Astrocyte (in vitro differentiated cells and primary cell): ENCODE results near the gene INPP4A. TPM values are rescaled to one million over a fixed set of nuclear protein-coding genes. Genes with fewer than 3 reads are reported as not detected.

Experiments
- DNase-seq: peaks from one replicate; pipeline ENCODE4 v3.0.0-alpha.2; 2010; ENCODE audit warnings: low read depth
- FAIRE-seq: peaks from 2 replicates; lab custom pipeline; 2011; peaks lifted over from hg19 to GRCh38; lab: Jason Lieb, UNC
- H2AFZ ChIP-seq: 2 replicates; pipeline ENCODE4 v1.6.0; 2012; ENCODE audit warnings: low read depth, low read length, inconsistent platforms
- H3K27ac ChIP-seq: 2 replicates; pipeline ENCODE4 v1.5.1; 2011; ENCODE audit warnings: low read depth, low read length, inconsistent platforms
- H3K27me3 ChIP-seq: 2 replicates; pipeline ENCODE4 v1.6.0; 2011; ENCODE audit warnings: low read length, inconsistent platforms; ENCODE audit not compliant: insufficient read depth
- H3K36me3 ChIP-seq: 2 replicates; pipeline ENCODE4 v1.5.1; 2011; ENCODE audit warnings: low read length, inconsistent platforms; ENCODE audit not compliant: insufficient read depth
- H3K4me1 ChIP-seq: 2 replicates; pipeline ENCODE4 v1.5.1; 2011; ENCODE audit warnings: low read length, inconsistent platforms; ENCODE audit not compliant: insufficient read depth
- H3K4me2 ChIP-seq: 2 replicates; pipeline ENCODE4 v1.6.0; 2012; ENCODE audit warnings: low read length, inconsistent platforms
- H3K4me3 ChIP-seq: 2 replicates; pipeline ENCODE4 v1.5.1; 2011; ENCODE audit warnings: low read depth, mild to moderate bottlenecking, low read length, inconsistent platforms; ENCODE audit not compliant: insufficient read depth
- H3K79me2 ChIP-seq: 2 replicates; pipeline ENCODE4 v1.6.0; 2012; ENCODE audit warnings: mild to moderate bottlenecking, low read length, inconsistent platforms; ENCODE audit not compliant: insufficient read depth
- H3K9ac ChIP-seq: 2 replicates; pipeline ENCODE4 v1.6.0; 2012; ENCODE audit warnings: mild to moderate bottlenecking, low read length, inconsistent platforms
- H3K9me3 ChIP-seq: 2 replicates; pipeline ENCODE4 v1.5.1; 2012; ENCODE audit warnings: low read depth, mild to moderate bottlenecking, low read length, inconsistent platforms; ENCODE audit not compliant: insufficient read depth
- H4K20me1 ChIP-seq: 2 replicates; pipeline ENCODE4 v1.6.0; 2012; ENCODE audit warnings: low read length, inconsistent platforms; ENCODE audit not compliant: insufficient read depth
- H3K27ac Mint-ChIP-seq: one replicate; pipeline ENCODE4 v1.8.0; 2021; ENCODE audit warnings: mild to moderate bottlenecking, mixed read lengths; ENCODE audit not compliant: unreplicated experiment
- H3K27me3 Mint-ChIP-seq: one replicate; pipeline ENCODE4 v1.8.0; 2021; ENCODE audit warnings: low read depth, mixed read lengths; ENCODE audit not compliant: unreplicated experiment
- H3K36me3 Mint-ChIP-seq: one replicate; pipeline ENCODE4 v1.8.0; 2021; ENCODE audit warnings: low read depth, mixed read lengths; ENCODE audit not compliant: unreplicated experiment
- H3K4me1 Mint-ChIP-seq: one replicate; pipeline ENCODE4 v1.8.0; 2021; ENCODE audit warnings: low read depth, mixed read lengths; ENCODE audit not compliant: unreplicated experiment
- H3K4me3 Mint-ChIP-seq: one replicate; pipeline ENCODE4 v1.8.0; 2021; ENCODE audit warnings: mild to moderate bottlenecking, moderate library complexity, mixed read lengths; ENCODE audit not compliant: unreplicated experiment
- H3K9me3 Mint-ChIP-seq: one replicate; pipeline ENCODE4 v1.8.0; 2021; ENCODE audit warnings: mild to moderate bottlenecking, mixed read lengths; ENCODE audit not compliant: unreplicated experiment
- CTCF ChIP-seq: IDR thresholded peaks from 2 replicates; pipeline ENCODE4 v1.5.1; 2011; ENCODE audit warnings: low read depth, mild to moderate bottlenecking, inconsistent platforms, low read length, moderate library complexity; ENCODE audit not compliant: insufficient read depth
- EZH2 ChIP-seq: IDR thresholded peaks from 2 replicates; pipeline ENCODE4 v1.6.1; 2012; ENCODE audit warnings: mild to moderate bottlenecking, low read length, inconsistent platforms; ENCODE audit not compliant: insufficient read depth
- total RNA-seq: library from RNA; stranded (reverse); gene quantifications from 2 replicates; pipeline ENCODE4 v1.2.1, GENCODE V29; 2021

The INPP4A gene
- total RNA-seq, 1 donor from 2014 or later = 19.4 TPM

DNA sequence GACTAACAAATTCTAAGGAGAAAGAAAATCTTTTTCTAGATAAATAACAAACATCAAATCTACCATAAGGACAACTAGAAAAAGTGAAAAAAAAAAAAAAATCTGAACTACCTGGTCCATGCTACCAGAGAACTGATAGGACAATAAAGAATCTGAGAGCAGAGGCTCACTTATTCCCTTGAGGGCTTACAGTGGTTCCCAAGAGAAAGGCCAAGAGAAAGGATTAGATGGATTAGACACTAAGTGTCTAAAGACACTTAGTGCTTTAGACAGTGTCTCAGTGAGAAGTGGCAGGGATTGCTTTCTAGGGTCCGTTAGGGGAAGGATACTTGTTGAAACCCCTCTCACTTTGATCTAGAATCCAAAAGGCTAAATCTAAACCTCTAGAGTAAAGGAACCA lies 85.5 kb downstream of the INPP4A start:
- peaks cover 3% of the 10 kb centered on the region for H3K36me3 Mint-ChIP-seq
- no peaks in the 10 kb centered on the region for H3K4me1 ChIP-seq
- no peak overlapping the region for H3K9ac ChIP-seq
- H3K36me3 ChIP-seq = no peaks in the 10 kb centered on the region
- no peaks in the 10 kb centered on the region for H3K9me3 Mint-ChIP-seq
- H3K9me3 ChIP-seq = no peaks in the 10 kb centered on the region
- H3K4me3 ChIP-seq = no peak overlapping the region
- H4K20me1 ChIP-seq = no peaks in the 10 kb centered on the region
- no peak overlapping the region for H2AFZ ChIP-seq
- H3K27ac ChIP-seq = no peak overlapping the region
- H3K4me3 Mint-ChIP-seq = no peak overlapping the region
- H3K79me2 ChIP-seq = no peaks in the 10 kb centered on the region
- TF ChIP-seq CTCF = no peak
- no peak for TF ChIP-seq EZH2
- H3K27ac Mint-ChIP-seq = no peak overlapping the region
- no peak overlapping the region for H3K4me2 ChIP-seq
- FAIRE-seq = no peak
- no peaks in the 10 kb centered on the region for H3K27me3 Mint-ChIP-seq
- no peak for DNase-seq
- no peaks in the 10 kb centered on the region for H3K27me3 ChIP-seq
- no peaks in the 10 kb centered on the region for H3K4me1 Mint-ChIP-seq

DNA sequence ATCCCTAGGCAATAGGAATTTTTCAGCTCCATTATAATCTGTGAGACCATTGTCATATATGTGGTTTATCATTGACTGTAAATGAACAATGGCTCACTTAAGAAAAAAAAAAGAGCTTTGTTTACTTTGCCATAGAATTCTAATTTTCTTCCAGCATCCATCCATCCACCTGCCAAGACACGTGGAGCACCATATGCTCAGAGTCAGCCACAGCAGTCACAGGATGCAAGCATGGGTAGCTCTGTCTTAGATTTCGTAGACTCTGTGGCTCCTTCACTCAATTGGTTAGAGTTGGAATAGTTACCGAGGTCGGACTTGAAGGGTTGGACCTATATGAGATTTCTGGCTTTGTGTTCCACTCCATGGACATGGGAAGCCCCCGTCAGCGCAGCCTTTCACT lies 88.1 kb downstream of the INPP4A start:
- H3K79me2 ChIP-seq = no peaks in the 10 kb centered on the region
- Mint-ChIP-seq H3K4me1 (no peaks in the 10 kb centered on the region), H3K27me3 (no peaks in the 10 kb centered on the region), H3K27ac (no peak overlapping the region), H3K36me3 (no peaks in the 10 kb centered on the region), H3K9me3 (no peaks in the 10 kb centered on the region), H3K4me3 (no peak overlapping the region)
- no peak for TF ChIP-seq CTCF
- no peak for TF ChIP-seq EZH2
- H3K27me3 ChIP-seq = no peaks in the 10 kb centered on the region
- DNase-seq (no peak), FAIRE-seq (no peak)
- H4K20me1 ChIP-seq = no peaks in the 10 kb centered on the region
- H3K4me3 ChIP-seq = no peak overlapping the region
- H3K27ac ChIP-seq = no peak overlapping the region
- H2AFZ ChIP-seq = no peak overlapping the region
- H3K4me2 ChIP-seq = no peak overlapping the region
- no peaks in the 10 kb centered on the region for H3K4me1 ChIP-seq
- no peaks in the 10 kb centered on the region for H3K9me3 ChIP-seq
- H3K9ac ChIP-seq = no peak overlapping the region
- peaks cover 2% of the 10 kb centered on the region for H3K36me3 ChIP-seq

GRCh38 chr2:98533547-98533946 lies 88.9 kb downstream of the INPP4A start:
- no peak overlapping the region for H3K4me2 ChIP-seq
- H3K4me1 Mint-ChIP-seq = no peaks in the 10 kb centered on the region
- H3K9me3 ChIP-seq = no peaks in the 10 kb centered on the region
- no peaks in the 10 kb centered on the region for H3K9me3 Mint-ChIP-seq
- H4K20me1 ChIP-seq = no peaks in the 10 kb centered on the region
- H3K4me1 ChIP-seq = no peaks in the 10 kb centered on the region
- H3K9ac ChIP-seq = no peak overlapping the region
- H3K36me3 Mint-ChIP-seq = peaks cover 2% of the 10 kb centered on the region
- no peak overlapping the region for H3K27ac Mint-ChIP-seq
- peaks cover 2% of the 10 kb centered on the region for H3K36me3 ChIP-seq
- TF ChIP-seq CTCF (no peak), EZH2 (no peak)
- H3K27me3 Mint-ChIP-seq = no peaks in the 10 kb centered on the region
- no peak overlapping the region for H3K27ac ChIP-seq
- FAIRE-seq (no peak), DNase-seq (no peak)
- H2AFZ ChIP-seq = no peak overlapping the region
- H3K79me2 ChIP-seq = no peaks in the 10 kb centered on the region
- H3K4me3 ChIP-seq = no peak overlapping the region
- no peak overlapping the region for H3K4me3 Mint-ChIP-seq
- H3K27me3 ChIP-seq = no peaks in the 10 kb centered on the region
